Gastrocnemius medialis (tissue), 4 donors: ENCODE results near the gene HIC2.

ENCODE experiments used
- POLR2A ChIP-seq, 2 donors: fragments of 450-650 bp; IDR thresholded peaks; one replicate each; pipeline ENCODE4 v1.6.1; 2017; ENCODE audit warnings: antibody characterized with exemption in 2 of 2, mild to moderate bottlenecking in 2 of 2, moderate library complexity in 2 of 2
- TF ChIP-seq, protein P1 (sequence below), 5 experiments: fragments of 450-650 bp in 3 of 5; fragments of 200-600 bp in 2 of 5; sonication (generic) in 2 of 5; IDR thresholded peaks in 4 of 5; conservative IDR thresholded peaks in 1 of 5; 1 replicate in 4 of 5; 2 replicates in 1 of 5; pipeline ENCODE4 v1.5.1; 2016 to 2019; ENCODE audit warnings: antibody characterized with exemption in 5 of 5, mild to moderate bottlenecking in 3 of 5, moderate library complexity in 3 of 5

DNA sequence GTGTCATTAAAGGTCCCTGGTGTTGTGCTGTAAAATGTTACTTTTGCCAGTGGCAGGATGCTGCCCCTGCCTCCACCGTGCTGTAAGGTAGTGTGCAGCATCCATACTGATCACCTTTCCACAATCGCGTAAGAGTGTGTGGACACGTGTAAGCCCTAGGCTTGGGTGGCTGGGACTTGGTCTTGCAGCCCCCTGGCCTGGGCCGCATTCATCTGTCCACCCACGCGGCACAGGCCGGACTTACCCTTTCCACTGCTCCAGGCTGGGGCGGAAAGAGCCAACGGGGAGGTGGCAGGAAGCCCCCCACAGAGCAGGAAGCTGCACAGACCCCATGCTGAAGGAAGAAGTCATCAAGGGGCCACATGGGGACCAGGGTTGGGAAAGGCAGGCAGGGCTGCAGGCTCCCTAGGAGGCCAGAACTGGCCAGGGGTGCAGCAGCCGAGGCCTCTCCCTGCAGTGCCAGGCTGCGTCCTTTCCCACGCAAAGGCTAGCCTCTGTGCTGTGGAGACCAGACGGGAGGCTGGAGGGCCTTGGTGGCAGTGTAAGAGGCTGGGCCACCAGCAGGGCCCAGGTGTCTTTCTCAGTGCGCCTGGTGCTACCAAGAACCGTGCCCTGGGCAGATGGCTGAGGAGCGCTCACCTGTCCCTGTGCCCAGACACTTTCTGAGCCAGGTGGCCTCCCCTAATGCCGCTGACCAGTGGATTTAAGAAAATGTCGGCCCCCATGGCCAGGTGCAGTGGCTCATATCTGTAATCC lies 38.3 kb downstream of the HIC2 start:
- TF ChIP-seq, protein P1, sequence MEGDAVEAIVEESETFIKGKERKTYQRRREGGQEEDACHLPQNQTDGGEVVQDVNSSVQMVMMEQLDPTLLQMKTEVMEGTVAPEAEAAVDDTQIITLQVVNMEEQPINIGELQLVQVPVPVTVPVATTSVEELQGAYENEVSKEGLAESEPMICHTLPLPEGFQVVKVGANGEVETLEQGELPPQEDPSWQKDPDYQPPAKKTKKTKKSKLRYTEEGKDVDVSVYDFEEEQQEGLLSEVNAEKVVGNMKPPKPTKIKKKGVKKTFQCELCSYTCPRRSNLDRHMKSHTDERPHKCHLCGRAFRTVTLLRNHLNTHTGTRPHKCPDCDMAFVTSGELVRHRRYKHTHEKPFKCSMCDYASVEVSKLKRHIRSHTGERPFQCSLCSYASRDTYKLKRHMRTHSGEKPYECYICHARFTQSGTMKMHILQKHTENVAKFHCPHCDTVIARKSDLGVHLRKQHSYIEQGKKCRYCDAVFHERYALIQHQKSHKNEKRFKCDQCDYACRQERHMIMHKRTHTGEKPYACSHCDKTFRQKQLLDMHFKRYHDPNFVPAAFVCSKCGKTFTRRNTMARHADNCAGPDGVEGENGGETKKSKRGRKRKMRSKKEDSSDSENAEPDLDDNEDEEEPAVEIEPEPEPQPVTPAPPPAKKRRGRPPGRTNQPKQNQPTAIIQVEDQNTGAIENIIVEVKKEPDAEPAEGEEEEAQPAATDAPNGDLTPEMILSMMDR (IDR thresholded peaks at IDR 0.05 in 4 of 5, conservative IDR thresholded peaks at IDR 0.05 in 1 of 5): no peak
- TF ChIP-seq POLR2A (IDR thresholded peaks at IDR 0.05): no peak
